AG04450 (cell line): ENCODE measurements around the gene IGDCC3. TPM values are rescaled to one million over a fixed set of nuclear protein-coding genes. Genes with fewer than 3 reads are reported as not detected.
A peak's percentile ranks its signal among the peaks of the same experiment; 100 is the strongest.

Source experiments
- CTCF ChIA-PET: fragments of 300-600, 350-600 bp; formaldehyde crosslinking; extraction: SDS; loops from one replicate; lab custom pipeline; 2022; ENCODE audit warnings: antibody characterized with exemption, inconsistent platforms; lab: Charles Lee
- POLR2A ChIA-PET: fragments of 350-600 bp; formaldehyde crosslinking; extraction: SDS; loops from one replicate; lab custom pipeline; 2021; ENCODE audit warnings: antibody characterized with exemption, inconsistent platforms; lab: Yijun Ruan, JAX
- DNase-seq: peaks from one replicate; pipeline ENCODE4 v3.0.0-alpha.2; 2011; ENCODE audit warnings: low read depth, low spot score
- H3K27ac ChIP-seq: one replicate; pipeline ENCODE4 v1.5.1; 2012; ENCODE audit warnings: low read depth, low read length, control low read depth
- H3K27me3 ChIP-seq: one replicate; pipeline ENCODE4 v1.6.0; 2012; ENCODE audit warnings: low read length; ENCODE audit not compliant: control insufficient read depth, insufficient read depth
- H3K4me3 ChIP-seq: 2 replicates; pipeline ENCODE4 v1.5.1; 2011; ENCODE audit warnings: mild to moderate bottlenecking, low read depth, low read length, control low read depth
- H3K9me3 ChIP-seq: 2 replicates; pipeline ENCODE4 v1.5.1; 2012; ENCODE audit warnings: low read length; ENCODE audit not compliant: control insufficient read depth, insufficient read depth
- CTCF ChIP-seq: IDR thresholded peaks from 2 replicates; pipeline ENCODE4 v1.5.1; 2011; ENCODE audit warnings: low read depth, low read length, control low read depth, inconsistent platforms
- polyA plus RNA-seq: library from polyadenylated mRNA; depleted of rRNA; stranded (reverse); fragments of >200 nt; gene quantifications from 2 replicates; pipeline ENCODE4 v1.2.3, GENCODE V29; 2011

The IGDCC3 gene
- polyA plus RNA-seq, 1 experiment, result 0.11 TPM

GRCh38 chr15:65339920-65340319 lies 37.9 kb downstream of the IGDCC3 start:
- ChIA-PET CTCF (interaction anchor here (0.5 kb wide), 1 partner anchor 298 kb away, joined by 3 read pairs; no protein-coding TSS in a partner anchor), POLR2A (no interaction called here)
- no peaks in the 10 kb centered on the region; the same call in 1 of the 2 replicates for H3K9me3 ChIP-seq
- DNase-seq, result no peak
- H3K27ac ChIP-seq, result no peak overlapping the region
- peaks cover 48% of the 10 kb centered on the region for H3K27me3 ChIP-seq
- H3K4me3 ChIP-seq, result no peak overlapping the region
- TF ChIP-seq CTCF, result no peak

GRCh38 chr15:65339416-65339815 lies 38.4 kb downstream of the IGDCC3 start:
- no peaks in the 10 kb centered on the region; the same call in 1 of the 2 replicates for H3K9me3 ChIP-seq
- no peak for DNase-seq
- POLR2A ChIA-PET, result no interaction called here
- no peak overlapping the region for H3K4me3 ChIP-seq
- no peak for TF ChIP-seq CTCF
- CTCF ChIA-PET, result no interaction called here
- peaks cover 48% of the 10 kb centered on the region for H3K27me3 ChIP-seq
- no peak overlapping the region for H3K27ac ChIP-seq

- CTCF ChIA-PET, result interaction anchor here (1.1 kb wide), 1 partner anchor 62 kb away, joined by 3 read pairs; no protein-coding TSS in a partner anchor
- Histone ChIP-seq H3K9me3 (no peaks in the 10 kb centered on the region; the same call in 1 of the 2 replicates), H3K27ac (no peak overlapping the region), H3K27me3 (peaks cover 52% of the 10 kb centered on the region), H3K4me3 (no peak overlapping the region)
- TF ChIP-seq CTCF, result no peak
- POLR2A ChIA-PET, result interaction anchor here (0.6 kb wide), 1 partner anchor 13 kb away, joined by 5 read pairs; no protein-coding TSS in a partner anchor
- no peak for DNase-seq
These were observed 39.0 kb downstream of the IGDCC3 start for GRCh38 chr15:65338823-65339222.

DNA sequence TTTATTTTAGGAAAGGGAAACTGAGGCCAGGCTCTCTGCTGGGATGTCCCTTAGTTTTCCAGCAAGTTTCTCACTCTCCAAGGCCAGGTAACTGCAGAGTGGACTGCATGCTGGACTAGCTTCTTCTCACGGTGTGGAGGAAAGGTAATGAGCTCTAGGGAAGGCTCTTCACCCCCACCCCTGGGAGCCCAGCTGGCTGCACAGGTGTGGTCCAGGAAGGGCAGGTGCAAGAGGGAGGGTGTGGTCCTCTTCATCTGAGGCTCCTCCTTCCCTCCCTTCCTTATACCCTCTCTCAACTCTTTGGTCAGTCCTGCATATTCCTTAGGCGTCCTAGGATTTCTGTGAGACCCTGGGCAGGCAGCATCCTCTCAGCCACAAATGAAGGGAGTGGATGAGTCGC lies 39.4 kb downstream of the IGDCC3 start:
- Histone ChIP-seq H3K4me3 (no peak overlapping the region), H3K9me3 (no peaks in the 10 kb centered on the region; the same call in 1 of the 2 replicates), H3K27ac (no peak overlapping the region), H3K27me3 (peaks cover 53% of the 10 kb centered on the region)
- no peak for TF ChIP-seq CTCF
- ChIA-PET POLR2A (interaction anchor here (0.6 kb wide), 1 partner anchor 12 kb away, joined by 5 read pairs; no protein-coding TSS in a partner anchor), CTCF (interaction anchor here (1.1 kb wide), 1 partner anchor 63 kb away, joined by 3 read pairs; no protein-coding TSS in a partner anchor)
- DNase-seq, result no peak

GRCh38 chr15:65337436-65338070 lies 40.2 kb downstream of the IGDCC3 start:
- ChIA-PET CTCF (interaction anchor here (1.1 kb wide), 1 partner anchor 64 kb away, joined by 3 read pairs; no protein-coding TSS in a partner anchor), POLR2A (no interaction called here)
- peak overlapping the region; percentile 11 for H3K27ac ChIP-seq
- H3K27me3 ChIP-seq, result peaks cover 49% of the 10 kb centered on the region
- TF ChIP-seq CTCF, result no peak
- DNase-seq, result no peak
- no peaks in the 10 kb centered on the region; the same call in 1 of the 2 replicates for H3K9me3 ChIP-seq
- no peak overlapping the region for H3K4me3 ChIP-seq
